K562 (cell line): ENCODE data around the gene ADCYAP1R1. TPM values are rescaled to one million over a fixed set of nuclear protein-coding genes. Genes with fewer than 3 reads are reported as not detected.

Source experiments
- ATAC-seq: fragments of 200-7000 bp; cut with Tn5 transposase; 3 replicates; pipeline ENCODE4 v1.9.1; 2020; ENCODE audit warnings: moderate library complexity
- BruUV-seq: library from RNA; stranded (reverse); fragments of 400-500 nt; replicated peaks from 2 replicates; lab custom pipeline; 2021; lab: Mats Ljungman, UMichigan
- CTCF ChIA-PET: fragments of 300-600 bp; formaldehyde crosslinking; extraction: SDS; loops from one replicate; lab custom pipeline; 2021; ENCODE audit warnings: low intra/inter-chr PET ratio; lab: Yijun Ruan, JAX
- POLR2A ChIA-PET: fragments of 300-600, 350-650 bp; sonication (Branson Sonifier 250); formaldehyde crosslinking; extraction: SDS; loops from one replicate; lab custom pipeline; 2021; ENCODE audit warnings: antibody characterized with exemption, inconsistent platforms; lab: Yijun Ruan, JAX
- DNase-seq, 4 experiments: peaks; one replicate each; pipeline versions ENCODE4 v3.0.0 to v3.0.0-alpha.2; 2011 to 2018; ENCODE audit warnings: low spot score in 3 of 4, mixed read lengths in 3 of 4; ENCODE audit errors: extremely low read depth in 1 of 4
- FAIRE-seq: peaks from 2 replicates; lab custom pipeline; 2011; peaks lifted over from hg19 to GRCh38; lab: Jason Lieb, UNC
- H2AFZ ChIP-seq: 2 replicates; pipeline ENCODE4 v1.6.0; 2011; ENCODE audit warnings: low read depth, low read length, control low read depth, inconsistent platforms
- H3K27ac ChIP-seq: fragments of 200-600 bp; 3 replicates; pipeline ENCODE4 v1.8.0; 2011; ENCODE audit warnings: low read depth, mild to moderate bottlenecking, control low read depth, inconsistent platforms, low read length, moderate library complexity, mixed read lengths; ENCODE audit errors: extremely low read depth
- H3K27me3 ChIP-seq, 2 experiments: fragments of 300-600 bp in 1 of 2; 2 replicates in 1 of 2; 3 replicates in 1 of 2; pipeline versions ENCODE4 v1.6.0 to v1.8.0; 2011; ENCODE audit warnings: inconsistent platforms in 2 of 2, low read length in 2 of 2, mild to moderate bottlenecking in 1 of 2, mixed read lengths in 1 of 2, moderate library complexity in 1 of 2; ENCODE audit not compliant: control insufficient read depth in 2 of 2, insufficient read depth in 2 of 2
- H3K36me3 ChIP-seq: fragments of 300-600 bp; 3 replicates; pipeline ENCODE4 v1.8.0; 2011; ENCODE audit warnings: mild to moderate bottlenecking, low read length, inconsistent platforms; ENCODE audit not compliant: control insufficient read depth, insufficient read depth
- H3K4me1 ChIP-seq, 2 experiments: fragments of 200-600 bp in 1 of 2; replicated peaks in 1 of 2; 2 replicates in 1 of 2; 3 replicates in 1 of 2; pipeline versions ENCODE4 v1.5.1 to v1.8.0; 2011; ENCODE audit warnings: inconsistent platforms in 2 of 2, low read length in 2 of 2, mild to moderate bottlenecking in 1 of 2, mixed read lengths in 1 of 2, moderate library complexity in 1 of 2; ENCODE audit not compliant: control insufficient read depth in 2 of 2, insufficient read depth in 2 of 2
- H3K4me2 ChIP-seq: 2 replicates; pipeline ENCODE4 v1.6.1; 2011; ENCODE audit warnings: low read length, control low read depth, inconsistent platforms, mixed read lengths; ENCODE audit not compliant: insufficient read depth
- H3K4me3 ChIP-seq: fragments of 200-600 bp; sonication (generic), shearing (Covaris generic); 2 replicates; pipeline ENCODE4 v1.5.1; 2016; ENCODE audit warnings: control low read depth, inconsistent platforms
- H3K79me2 ChIP-seq: fragments of 200-600 bp; 3 replicates; pipeline ENCODE4 v1.8.0; 2011; ENCODE audit warnings: low read length, inconsistent platforms; ENCODE audit not compliant: control insufficient read depth, insufficient read depth
- H3K9ac ChIP-seq, 2 experiments: 2 replicates each; pipeline versions ENCODE4 v1.6.0 to v1.6.1; 2011; ENCODE audit warnings: low read depth in 2 of 2, low read length in 2 of 2, control low read depth in 1 of 2, inconsistent platforms in 1 of 2, mild to moderate bottlenecking in 1 of 2, mixed read lengths in 1 of 2; ENCODE audit not compliant: insufficient read depth in 1 of 2
- H3K9me1 ChIP-seq: one replicate; pipeline ENCODE4 v1.6.0; 2011; ENCODE audit warnings: inconsistent platforms, mild to moderate bottlenecking, low read length, moderate library complexity; ENCODE audit not compliant: control insufficient read depth, insufficient read depth
- H3K9me3 ChIP-seq: replicated peaks from 2 replicates; pipeline ENCODE4 v1.5.1; 2011; ENCODE audit warnings: low read depth, low read length, inconsistent platforms; ENCODE audit not compliant: control insufficient read depth, insufficient read depth
- H4K20me1 ChIP-seq: replicated peaks from 2 replicates; pipeline ENCODE4 v1.6.1; 2011; ENCODE audit warnings: low read length, inconsistent platforms, mixed read lengths; ENCODE audit not compliant: control insufficient read depth, insufficient read depth
- ASH1L ChIP-seq: fragments of 450-650 bp; IDR thresholded peaks from 2 replicates; pipeline ENCODE4 v1.6.1; 2018; ENCODE audit warnings: borderline replicate concordance, mild to moderate bottlenecking, low read depth; ENCODE audit not compliant: partially characterized antibody
- ATF7 ChIP-seq: fragments of 450-650 bp; IDR thresholded peaks from 2 replicates; pipeline ENCODE4 v1.7.1; 2014; ENCODE audit warnings: mild to moderate bottlenecking, moderate library complexity
- BHLHE40 ChIP-seq: IDR thresholded peaks from 2 replicates; pipeline ENCODE4 v1.6.1; 2011; ENCODE audit warnings: low read length, improper control_type of control experiment
- DIDO1 ChIP-seq: fragments of 450-650 bp; IDR thresholded peaks from 2 replicates; pipeline ENCODE4 v1.6.1; 2016; ENCODE audit warnings: low read depth, missing biosample characterization, missing genetic modification characterization
- ETS2 ChIP-seq: IDR thresholded peaks from 2 replicates; pipeline ENCODE4 v1.6.1; 2016; ENCODE audit warnings: borderline replicate concordance, missing genetic modification characterization, mild to moderate bottlenecking, moderate library complexity, missing compliant biosample characterization; ENCODE audit not compliant: poor library complexity, severe bottlenecking
- EWSR1 ChIP-seq: fragments of 450-650 bp; IDR thresholded peaks from 2 replicates; pipeline ENCODE4 v1.6.1; 2018; ENCODE audit warnings: borderline replicate concordance, mild to moderate bottlenecking, low read depth, moderate library complexity; ENCODE audit not compliant: partially characterized antibody
- GTF2A2 ChIP-seq: IDR thresholded peaks from 2 replicates; pipeline ENCODE4 v1.6.1; 2016; ENCODE audit warnings: mild to moderate bottlenecking, missing genetic modification characterization, missing compliant biosample characterization
- HMGXB4 ChIP-seq: sonication (generic); formaldehyde crosslinking; IDR thresholded peaks from 2 replicates; pipeline ENCODE4 v1.8.1; 2023; ENCODE audit warnings: mild to moderate bottlenecking, missing genetic modification reagents
- HOXB6 ChIP-seq: fragments of 250-450 bp; sonication (Bioruptor Pico); IDR thresholded peaks from 2 replicates; pipeline ENCODE4 v1.5.1; 2022; ENCODE audit warnings: mild to moderate bottlenecking, borderline replicate concordance
- MCM2 ChIP-seq: fragments of 450-650 bp; IDR thresholded peaks from 2 replicates; pipeline ENCODE4 v1.6.1; 2017; ENCODE audit warnings: low read depth, mild to moderate bottlenecking
- MYBL2 ChIP-seq, 2 experiments: fragments of 450-650 bp in 1 of 2; sonication (generic) in 1 of 2; formaldehyde crosslinking in 1 of 2; IDR thresholded peaks; 2 replicates each; pipeline versions ENCODE4 v1.6.1 to v1.8.1; 2017 to 2022; ENCODE audit warnings: borderline replicate concordance in 1 of 2, inconsistent platforms in 1 of 2, low read depth in 1 of 2, mild to moderate bottlenecking in 1 of 2, missing genetic modification reagents in 1 of 2, moderate library complexity in 1 of 2
- RBM22 ChIP-seq: fragments of 200-400 bp; formaldehyde crosslinking; IDR thresholded peaks from 2 replicates; pipeline ENCODE4 v1.6.1; 2018; ENCODE audit warnings: low read length, low read depth; ENCODE audit not compliant: poor library complexity, severe bottlenecking
- RBM34 ChIP-seq: fragments of 200-400 bp; formaldehyde crosslinking; IDR thresholded peaks from 2 replicates; pipeline ENCODE4 v1.6.1; 2018; ENCODE audit warnings: low read length, borderline replicate concordance; ENCODE audit not compliant: insufficient read depth
- RCOR1 ChIP-seq, 2 experiments: IDR thresholded peaks; 2 replicates each; pipeline ENCODE4 v1.6.1; 2012; ENCODE audit warnings: low read depth in 2 of 2, low read length in 2 of 2, borderline replicate concordance in 1 of 2, improper control_type of control experiment in 1 of 2
- SLC30A9 ChIP-seq: fragments of 250-450 bp; sonication (Bioruptor Pico); IDR thresholded peaks from 2 replicates; pipeline ENCODE4 v1.8.0; 2022; ENCODE audit warnings: mild to moderate bottlenecking, moderate library complexity
- SMARCA5 ChIP-seq: fragments of 450-650 bp; IDR thresholded peaks from 2 replicates; pipeline ENCODE4 v1.6.1; 2016
- STAT5A ChIP-seq: IDR thresholded peaks from 2 replicates; pipeline ENCODE4 v1.6.1; 2012; ENCODE audit warnings: low read length, inconsistent platforms, borderline replicate concordance
- ZNF644 ChIP-seq: fragments of 200-800 bp; sonication (Bioruptor generic); IDR thresholded peaks from 2 replicates; pipeline ENCODE4 v1.6.1; 2016; ENCODE audit warnings: low read depth, missing genetic modification characterization, missing compliant biosample characterization
- ZNF668 ChIP-seq: fragments of 250-450 bp; sonication (Bioruptor Pico); IDR thresholded peaks from 2 replicates; pipeline ENCODE4 v1.8.0; 2022; ENCODE audit warnings: mild to moderate bottlenecking, inconsistent platforms
- ZSCAN32 ChIP-seq: fragments of 450-650 bp; formaldehyde crosslinking; IDR thresholded peaks from 2 replicates; pipeline ENCODE4 v1.4.0; 2020; ENCODE audit warnings: mild to moderate bottlenecking, moderate library complexity
- WGBS: fragments of 100-300 bp; shearing (Covaris generic); methylation state at CpG from one replicate; pipeline ENCODE4 v1.1.6; 2016; ENCODE audit warnings: low coverage, mixed read lengths; ENCODE audit not compliant: insufficient coverage; ENCODE audit errors: missing lambda C conversion rate; 5-methylcytosine and 5-hydroxymethylcytosine counted together
- in situ Hi-C: fragments of 300-500 bp; cut with MboI; formaldehyde crosslinking; loops from 4 replicates; pipeline ENCODE4 v1.15.0; 2018; ENCODE audit warnings: inconsistent platforms, mixed read lengths
- intact Hi-C: fragments of 100-400 bp; cut with micrococcal nuclease; formaldehyde crosslinking; loops from 2 replicates; pipeline ENCODE4 v1.14.2; 2022
- polyA plus RNA-seq, 8 experiments: library from polyadenylated mRNA; depleted of rRNA in 4 of 8; stranded (reverse) in 5 of 8; unstranded in 3 of 8; fragments of >200 nt; fragmentation: Nextera tagmentation in 2 of 8; fragmentation: Illumina TruSeq in 1 of 8; extraction: Ambion mirVana in 2 of 8; extraction: Trizol in 1 of 8; gene quantifications; 2 replicates each; pipeline versions ENCODE4 v1.2.1 to v1.2.3, GENCODE V29; 2011 to 2014; ENCODE audit warnings: inconsistent platforms in 1 of 8, missing spikeins in 1 of 8
- total RNA-seq, 7 experiments: library from RNA; depleted of rRNA in 6 of 7; stranded (reverse); fragments of >200 nt in 6 of 7; fragmentation: Illumina TruSeq in 2 of 7; extraction: Trizol in 2 of 7; gene quantifications; 2 replicates each; pipeline versions ENCODE4 v1.2.1 to v1.2.3, GENCODE V29; 2011 to 2021; ENCODE audit warnings: low replicate concordance in 1 of 7

ADCYAP1R1 gene
- total and polyA plus RNA-seq, 9 of the 15 experiments (the other 6 are each of a cell fraction or from before 2014, with no cell fraction given): 0.03 to 0.07 TPM; not detected in 7

- Histone ChIP-seq H3K4me1 (no peaks in the 10 kb centered on the region), H3K79me2 (no peaks in the 10 kb centered on the region), H3K9ac (no peak overlapping the region), H3K4me2 (no peak overlapping the region), H3K27ac (no peak overlapping the region), H4K20me1 (0 out of 2 replicates have a peak, but pooled peaks cover 8% of the 10 kb centered on the region), H3K36me3 (no peaks in the 10 kb centered on the region), H3K27me3 (peaks cover 5 to 78% of the 10 kb centered on the region in 2 experiments; a peak in 4 of 5 replicates), H3K9me3 (no peaks in the 10 kb centered on the region), H2AFZ (no peak overlapping the region), H3K4me3 (no peak overlapping the region), H3K9me1 (peaks cover 2% of the 10 kb centered on the region)
- POLR2A ChIA-PET: no interaction called here
- no peak for FAIRE-seq
- CTCF ChIA-PET: no interaction called here
- WGBS: 0% methylated on average over 10 of the region's 11 CpGs
- no TSS peak for BruUV-seq
- TF ChIP-seq SLC30A9 (no peak), GTF2A2 (tag) (no peak), ASH1L (no peak), MCM2 (no peak), STAT5A (no peak), EWSR1 (no peak), HOXB6 (CRISPR knock-in tag) (no peak), BHLHE40 (no peak), ZNF668 (CRISPR knock-in tag) (no peak), HMGXB4 (no peak), ETS2 (no peak), ATF7 (no peak), DIDO1 (no peak), RBM34 (no peak), SMARCA5 (no peak), MYBL2 (IDR thresholded peaks at IDR 0.05; ENCODE audit: low read depth) (no peak), MYBL2 (CRISPR knock-in tag; IDR thresholded peaks at IDR 0.05; ENCODE audit: borderline replicate concordance) (no peak), ZSCAN32 (no peak), ZNF644 (no peak), RBM22 (no peak), RCOR1 (IDR thresholded peaks at IDR 0.05; ENCODE audit: borderline replicate concordance in 1 of 2, low read depth in 2 of 2, low read length in 2 of 2) (no peak)
- no peak for DNase-seq
- in situ Hi-C loops (no loop called here), intact Hi-C loops (no loop called here)
- ATAC-seq: no peak
Observed at GRCh38 chr7:31076641-31077310, 24.7 kb downstream of the ADCYAP1R1 start.
